H9 (cell line): Measurements from ENCODE around the gene MYO7A. TPM values are rescaled to one million over a fixed set of nuclear protein-coding genes. Genes with fewer than 3 reads are reported as not detected.

Source experiments
- DNase-seq: peaks from one replicate; pipeline ENCODE4 v3.0.0-alpha.2; 2017
- H2AFZ ChIP-seq: one replicate; pipeline ENCODE4 v1.6.1; 2013; ENCODE audit warnings: mild to moderate bottlenecking, low read length, control low read depth, moderate library complexity
- H2AK5ac ChIP-seq: 2 replicates; pipeline ENCODE4 v1.6.1; 2013; ENCODE audit warnings: low read length, control low read depth, mixed read lengths; ENCODE audit not compliant: insufficient read length
- H2BK120ac ChIP-seq: one replicate; pipeline ENCODE4 v1.6.1; 2013; ENCODE audit warnings: low read depth, mild to moderate bottlenecking, low read length, control low read depth, inconsistent platforms; ENCODE audit not compliant: poor library complexity, severe bottlenecking
- H2BK12ac ChIP-seq: 2 replicates; pipeline ENCODE4 v1.6.1; 2013; ENCODE audit warnings: low read length, control low read depth, mixed read lengths, low read depth; ENCODE audit not compliant: insufficient read length
- H2BK15ac ChIP-seq: 2 replicates; pipeline ENCODE4 v1.6.1; 2013; ENCODE audit warnings: low read depth, low read length, control low read depth
- H2BK20ac ChIP-seq: one replicate; pipeline ENCODE4 v1.6.1; 2013; ENCODE audit warnings: low read depth, mild to moderate bottlenecking, low read length, control low read depth, inconsistent platforms; ENCODE audit not compliant: poor library complexity, severe bottlenecking
- H2BK5ac ChIP-seq: 2 replicates; pipeline ENCODE4 v1.6.1; 2013; ENCODE audit warnings: low read length, control low read depth, mixed read lengths; ENCODE audit not compliant: insufficient read length
- H3K14ac ChIP-seq: 2 replicates; pipeline ENCODE4 v1.6.1; 2013; ENCODE audit warnings: low read length, control low read depth; ENCODE audit not compliant: insufficient read depth
- H3K18ac ChIP-seq: 2 replicates; pipeline ENCODE4 v1.6.1; 2013; ENCODE audit warnings: low read depth, mild to moderate bottlenecking, mixed read lengths, low read length, control low read depth; ENCODE audit not compliant: insufficient read length
- H3K23ac ChIP-seq: 2 replicates; pipeline ENCODE4 v1.6.1; 2013; ENCODE audit warnings: low read length, control low read depth, mixed read lengths, low read depth; ENCODE audit not compliant: insufficient read length
- H3K23me2 ChIP-seq: 2 replicates; pipeline ENCODE4 v1.6.1; 2013; ENCODE audit warnings: low read depth, mild to moderate bottlenecking, mixed read lengths, low read length, control low read depth; ENCODE audit not compliant: insufficient read length, poor library complexity, severe bottlenecking
- H3K27ac ChIP-seq: 2 replicates; pipeline ENCODE4 v1.5.1; 2013; ENCODE audit warnings: low read length, control low read depth, mixed read lengths, low read depth; ENCODE audit not compliant: insufficient read length
- H3K27me3 ChIP-seq: 2 replicates; pipeline ENCODE4 v1.6.1; 2013; ENCODE audit warnings: low read length, control low read depth, inconsistent platforms; ENCODE audit not compliant: insufficient read depth
- H3K4ac ChIP-seq: 2 replicates; pipeline ENCODE4 v1.6.1; 2013; ENCODE audit warnings: low read depth, mild to moderate bottlenecking, control low read depth, inconsistent platforms, low read length, moderate library complexity
- H3K4me1 ChIP-seq: 2 replicates; pipeline ENCODE4 v1.6.1; 2013; ENCODE audit warnings: low read length, control low read depth, inconsistent platforms; ENCODE audit not compliant: insufficient read depth
- H3K4me2 ChIP-seq: 2 replicates; pipeline ENCODE4 v1.6.1; 2013; ENCODE audit warnings: low read length, control low read depth, mixed read lengths; ENCODE audit not compliant: insufficient read length, insufficient read depth
- H3K56ac ChIP-seq: 2 replicates; pipeline ENCODE4 v1.6.1; 2013; ENCODE audit warnings: low read depth, mild to moderate bottlenecking, mixed read lengths, low read length, control low read depth; ENCODE audit not compliant: insufficient read length
- H3K79me1 ChIP-seq: 2 replicates; pipeline ENCODE4 v1.6.1; 2013; ENCODE audit warnings: low read depth, mild to moderate bottlenecking, moderate library complexity, low read length, control low read depth, inconsistent platforms; ENCODE audit not compliant: insufficient read depth, poor library complexity, severe bottlenecking
- H3K79me2 ChIP-seq: 2 replicates; pipeline ENCODE4 v1.6.1; 2013; ENCODE audit warnings: low read length, control low read depth, inconsistent platforms; ENCODE audit not compliant: insufficient read depth
- H3K9ac ChIP-seq: 2 replicates; pipeline ENCODE4 v1.6.1; 2013; ENCODE audit warnings: low read length, control low read depth, mixed read lengths; ENCODE audit not compliant: insufficient read length; ENCODE audit errors: extremely low read depth
- H3K9me3 ChIP-seq: one replicate; pipeline ENCODE4 v1.6.1; 2013; ENCODE audit warnings: low read depth, low read length, inconsistent platforms; ENCODE audit not compliant: control insufficient read depth
- H3T11ph ChIP-seq: one replicate; pipeline ENCODE4 v1.6.1; 2013; ENCODE audit warnings: mild to moderate bottlenecking, low read length, control low read depth, inconsistent platforms
- H4K20me1 ChIP-seq: one replicate; pipeline ENCODE4 v1.6.1; 2013; ENCODE audit not compliant: control insufficient read depth, insufficient read length, insufficient read depth
- H4K5ac ChIP-seq: 2 replicates; pipeline ENCODE4 v1.6.1; 2013; ENCODE audit warnings: low read depth, mild to moderate bottlenecking, mixed read lengths, low read length, control low read depth; ENCODE audit not compliant: insufficient read length
- H4K8ac ChIP-seq: replicated peaks from 2 replicates; pipeline ENCODE4 v1.6.1; 2013; ENCODE audit warnings: low read length, control low read depth, mixed read lengths, low read depth; ENCODE audit not compliant: insufficient read length
- H4K91ac ChIP-seq: 2 replicates; pipeline ENCODE4 v1.6.1; 2013; ENCODE audit warnings: low read depth, mild to moderate bottlenecking, moderate library complexity, mixed read lengths, low read length, control low read depth; ENCODE audit not compliant: insufficient read length
- H3K27ac Mint-ChIP-seq, 3 experiments: 2 replicates in 2 of 3; 3 replicates in 1 of 3; pipeline ENCODE4 v1.8.0; 2020 to 2021; ENCODE audit warnings: mixed read lengths in 3 of 3, mild to moderate bottlenecking in 1 of 3, moderate library complexity in 1 of 3
- H3K27me3 Mint-ChIP-seq: 2 replicates; pipeline ENCODE4 v1.8.0; 2021; ENCODE audit warnings: low read depth, mild to moderate bottlenecking, moderate library complexity, mixed read lengths
- H3K36me3 Mint-ChIP-seq, 3 experiments: 2 replicates in 2 of 3; 3 replicates in 1 of 3; pipeline ENCODE4 v1.8.0; 2020 to 2021; ENCODE audit warnings: low read depth in 3 of 3, mixed read lengths in 3 of 3; ENCODE audit not compliant: insufficient read depth in 1 of 3
- H3K4me1 Mint-ChIP-seq, 2 experiments: 2 replicates each; pipeline ENCODE4 v1.8.0; 2020; ENCODE audit warnings: mixed read lengths in 2 of 2
- H3K4me3 Mint-ChIP-seq, 2 experiments: 2 replicates in 1 of 2; 3 replicates in 1 of 2; pipeline ENCODE4 v1.8.0; 2020 to 2021; ENCODE audit warnings: mild to moderate bottlenecking in 2 of 2, mixed read lengths in 2 of 2, moderate library complexity in 1 of 2
- H3K9me3 Mint-ChIP-seq, 2 experiments: 2 replicates in 1 of 2; 3 replicates in 1 of 2; pipeline ENCODE4 v1.8.0; 2020; ENCODE audit warnings: mild to moderate bottlenecking in 2 of 2, mixed read lengths in 2 of 2, moderate library complexity in 1 of 2
- WGBS: extraction: QIAGEN DNeasy Blood & Tissue Kit; methylation state at CpG from one replicate; pipeline ENCODE4 v1.1.7; 2013; ENCODE audit warnings: missing lambda C conversion rate, low lambda C conversion rate, mixed read lengths; ENCODE audit not compliant: insufficient read length; ENCODE audit errors: extremely low coverage; 5-methylcytosine and 5-hydroxymethylcytosine counted together
- total RNA-seq: library from RNA; stranded (reverse); gene quantifications from 2 replicates; pipeline ENCODE4 v1.2.1, GENCODE V29; 2021
- TF ChIP-seq, protein P1 (sequence below): fragments of 200-600 bp; sonication (generic); conservative IDR thresholded peaks from 3 replicates; pipeline ENCODE4 v1.8.0; 2021; ENCODE audit warnings: antibody characterized with exemption, mild to moderate bottlenecking

MYO7A gene
- total RNA-seq, 1 experiment from 2014 or later, result 1.6 TPM

DNA sequence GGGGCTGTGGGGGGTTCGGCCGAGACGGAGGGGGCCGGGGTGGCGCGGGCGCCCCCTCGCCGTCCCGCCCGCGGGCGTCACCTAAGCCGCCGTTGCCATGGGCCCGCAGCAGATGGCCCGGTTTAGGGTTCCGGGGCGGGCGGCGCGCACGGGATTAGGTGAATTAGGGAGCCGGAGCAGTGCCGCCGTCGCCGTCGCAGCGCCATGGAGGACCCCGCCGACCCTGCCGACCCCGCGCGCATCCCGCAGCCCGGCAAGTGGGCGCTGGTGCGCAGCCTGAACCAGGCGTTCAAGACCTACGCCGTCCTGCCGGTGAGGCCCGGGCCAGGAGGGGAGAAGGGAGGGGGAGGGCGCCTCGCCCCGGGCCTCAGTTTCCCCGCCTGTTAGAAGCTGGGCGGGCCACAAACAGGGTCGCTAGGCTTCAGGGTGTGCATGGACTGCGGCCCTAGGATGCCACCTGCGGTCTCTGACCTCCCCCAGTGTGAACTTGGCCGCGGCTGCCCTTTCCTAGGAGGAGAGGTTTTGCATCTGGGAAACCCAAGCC is 10.1 kb downstream of the MYO7A start:
- Histone ChIP-seq H3K18ac (no peak overlapping the region), H4K5ac (no peak overlapping the region), H3K4me1 (no peaks in the 10 kb centered on the region; the same call in 1 of the 2 replicates), H4K8ac (no peak overlapping the region), H3K23ac (no peak overlapping the region), H3K9me3 (no peaks in the 10 kb centered on the region), H3K56ac (no peak overlapping the region), H3K4ac (no peak overlapping the region), H4K20me1 (peaks cover 2% of the 10 kb centered on the region), H3K23me2 (no peaks in the 10 kb centered on the region), H2BK120ac (no peak overlapping the region), H2BK20ac (no peak overlapping the region), H3K14ac (no peak overlapping the region), H2BK5ac (no peak overlapping the region), H2AK5ac (no peak overlapping the region), H3K27ac (no peak overlapping the region), H3K4me2 (no peak overlapping the region), H2AFZ (no peak overlapping the region), H2BK15ac (no peak overlapping the region), H3K79me2 (no peaks in the 10 kb centered on the region), H3K79me1 (no peaks in the 10 kb centered on the region), H3K9ac (no peak overlapping the region), H3K27me3 (no peaks in the 10 kb centered on the region), H2BK12ac (no peak overlapping the region), H3T11ph (no peak overlapping the region), H4K91ac (no peak overlapping the region)
- H3K9me3 Mint-ChIP-seq, result no peaks in the 10 kb centered on the region
- H3K4me1 Mint-ChIP-seq, result peaks cover 10 to 15% of the 10 kb centered on the region in 2 experiments
- no peak for DNase-seq
- TF ChIP-seq, protein P1, sequence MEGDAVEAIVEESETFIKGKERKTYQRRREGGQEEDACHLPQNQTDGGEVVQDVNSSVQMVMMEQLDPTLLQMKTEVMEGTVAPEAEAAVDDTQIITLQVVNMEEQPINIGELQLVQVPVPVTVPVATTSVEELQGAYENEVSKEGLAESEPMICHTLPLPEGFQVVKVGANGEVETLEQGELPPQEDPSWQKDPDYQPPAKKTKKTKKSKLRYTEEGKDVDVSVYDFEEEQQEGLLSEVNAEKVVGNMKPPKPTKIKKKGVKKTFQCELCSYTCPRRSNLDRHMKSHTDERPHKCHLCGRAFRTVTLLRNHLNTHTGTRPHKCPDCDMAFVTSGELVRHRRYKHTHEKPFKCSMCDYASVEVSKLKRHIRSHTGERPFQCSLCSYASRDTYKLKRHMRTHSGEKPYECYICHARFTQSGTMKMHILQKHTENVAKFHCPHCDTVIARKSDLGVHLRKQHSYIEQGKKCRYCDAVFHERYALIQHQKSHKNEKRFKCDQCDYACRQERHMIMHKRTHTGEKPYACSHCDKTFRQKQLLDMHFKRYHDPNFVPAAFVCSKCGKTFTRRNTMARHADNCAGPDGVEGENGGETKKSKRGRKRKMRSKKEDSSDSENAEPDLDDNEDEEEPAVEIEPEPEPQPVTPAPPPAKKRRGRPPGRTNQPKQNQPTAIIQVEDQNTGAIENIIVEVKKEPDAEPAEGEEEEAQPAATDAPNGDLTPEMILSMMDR, result no peak
- H3K4me3 Mint-ChIP-seq, result no peak overlapping the region
- no peaks in the 10 kb centered on the region for H3K27me3 Mint-ChIP-seq
- H3K27ac Mint-ChIP-seq, result no peak overlapping the region
- H3K36me3 Mint-ChIP-seq, result no peaks in the 10 kb centered on the region
- no CpG with 5 or more reads among the region's 55 CpGs for WGBS
